Uterus (tissue), 4 donors: ENCODE results near the gene ZBTB47. TPM values are rescaled to one million over a fixed set of nuclear protein-coding genes. Genes with fewer than 3 reads are reported as not detected.

Experiments used
- DNase-seq, 2 donors: peaks; one replicate each; pipeline ENCODE4 v3.0.0-alpha.2; 2019 to 2020
- H3K27ac ChIP-seq, 2 donors: fragments of 200-600 bp; sonication (generic); 1 replicate in 1 of 2; 2 replicates in 1 of 2; pipeline ENCODE4 v1.5.1; 2016 to 2018
- H3K27me3 ChIP-seq, 2 donors: fragments of 200-600 bp; sonication (generic); one replicate each; pipeline ENCODE4 v1.5.1; 2018 to 2019; ENCODE audit warnings: control low read depth in 1 of 2
- H3K36me3 ChIP-seq, 2 donors: fragments of 200-600 bp; sonication (generic); one replicate each; pipeline ENCODE4 v1.5.1; 2019; ENCODE audit warnings: control low read depth in 1 of 2
- H3K4me1 ChIP-seq, 2 donors: fragments of 200-600 bp; sonication (generic); one replicate each; pipeline ENCODE4 v1.5.1; 2018 to 2019; ENCODE audit warnings: control low read depth in 1 of 2
- H3K4me3 ChIP-seq, 2 donors: fragments of 200-600 bp; sonication (generic); 1 replicate in 1 of 2; 2 replicates in 1 of 2; pipeline ENCODE4 v1.5.1; 2018 to 2019; ENCODE audit warnings: mild to moderate bottlenecking in 1 of 2
- H3K9me3 ChIP-seq, 2 donors: fragments of 200-600 bp; sonication (generic); one replicate each; pipeline ENCODE4 v1.5.1; 2019; ENCODE audit warnings: control low read depth in 1 of 2
- POLR2A ChIP-seq, 2 donors: fragments of 450-650 bp; IDR thresholded peaks; one replicate each; pipeline ENCODE4 v1.6.1; 2016; ENCODE audit warnings: antibody characterized with exemption in 2 of 2, mild to moderate bottlenecking in 1 of 2, moderate library complexity in 1 of 2
- intact Hi-C: fragments of 100-400 bp; cut with DNase I; formaldehyde crosslinking; loops from one replicate; pipeline ENCODE4 v1.15.1; 2023; ENCODE audit warnings: low total_unique reads
- total RNA-seq, 4 donors: library from RNA; depleted of rRNA in 3 of 4; stranded (reverse); fragments of >200 nt in 3 of 4; gene quantifications; one replicate each; pipeline versions ENCODE4 v1.1.0 to v1.2.4, GENCODE V29; 2014 to 2023
- TF ChIP-seq, protein P1 (sequence below), 4 experiments: fragments of 200-600 bp in 2 of 4; fragments of 450-650 bp in 2 of 4; sonication (generic) in 2 of 4; IDR thresholded peaks; one replicate each; pipeline ENCODE4 v1.5.1; 2016 to 2019; ENCODE audit warnings: antibody characterized with exemption in 4 of 4, mild to moderate bottlenecking in 2 of 4, moderate library complexity in 1 of 4
- donor health status: DM: yes; HTN: yes; CAD: no.

Gene ZBTB47
- total RNA-seq, 4 donors from 2014 or later: 29.1 to 44.7 (median 32.1) TPM

DNA sequence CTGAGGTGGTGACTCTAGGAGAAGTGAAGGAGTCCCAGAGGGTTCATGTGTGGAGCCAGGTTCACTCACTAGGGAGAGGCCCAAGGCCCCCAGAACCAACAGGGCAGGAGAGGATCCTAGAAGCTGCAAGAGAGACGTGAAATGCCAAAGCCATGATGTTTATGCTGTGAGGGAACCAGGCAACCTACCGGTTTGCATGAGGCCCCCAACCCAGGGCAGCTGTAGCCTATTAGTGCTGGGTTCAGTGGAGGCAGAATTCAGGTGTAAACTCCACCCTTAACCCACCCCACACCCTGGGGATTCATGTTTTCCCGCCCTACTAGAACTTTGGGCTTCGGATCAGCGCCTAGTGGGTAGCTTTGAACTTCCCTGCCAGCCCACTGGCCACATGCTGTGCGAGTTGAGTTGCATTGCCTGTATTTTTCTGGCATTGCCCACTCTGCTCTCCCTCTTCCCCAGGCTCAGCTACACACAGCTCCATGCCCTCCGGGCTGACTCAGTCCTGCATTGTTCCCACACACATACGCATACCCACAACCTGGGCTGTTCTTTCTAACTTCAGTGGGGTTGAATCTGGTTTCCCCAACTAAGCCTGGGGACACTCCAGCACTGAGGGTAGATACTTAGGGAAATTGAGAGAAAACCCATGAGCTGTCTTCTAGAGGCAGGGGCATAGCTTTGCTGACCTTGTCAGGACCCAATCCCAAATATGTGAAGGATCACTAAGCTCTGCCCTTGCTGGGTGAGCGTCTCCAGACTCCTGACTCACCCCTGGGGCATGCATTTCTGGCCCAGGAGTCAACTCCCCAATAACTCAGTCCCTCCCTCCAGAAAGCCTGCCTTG lies 2.0 kb upstream of the ZBTB47 start:
- Histone ChIP-seq H3K4me3 (no peak overlapping the region), H3K4me1 (peaks cover 3 to 21% of the 10 kb centered on the region in 2 donors), H3K36me3 (no peaks in the 10 kb centered on the region), H3K9me3 (no peaks in the 10 kb centered on the region), H3K27me3 (no peaks in the 10 kb centered on the region), H3K27ac (peak overlapping the region; percentile 98 to 99)
- no peak for TF ChIP-seq POLR2A (IDR thresholded peaks at IDR 0.05)
- TF ChIP-seq, protein P1, sequence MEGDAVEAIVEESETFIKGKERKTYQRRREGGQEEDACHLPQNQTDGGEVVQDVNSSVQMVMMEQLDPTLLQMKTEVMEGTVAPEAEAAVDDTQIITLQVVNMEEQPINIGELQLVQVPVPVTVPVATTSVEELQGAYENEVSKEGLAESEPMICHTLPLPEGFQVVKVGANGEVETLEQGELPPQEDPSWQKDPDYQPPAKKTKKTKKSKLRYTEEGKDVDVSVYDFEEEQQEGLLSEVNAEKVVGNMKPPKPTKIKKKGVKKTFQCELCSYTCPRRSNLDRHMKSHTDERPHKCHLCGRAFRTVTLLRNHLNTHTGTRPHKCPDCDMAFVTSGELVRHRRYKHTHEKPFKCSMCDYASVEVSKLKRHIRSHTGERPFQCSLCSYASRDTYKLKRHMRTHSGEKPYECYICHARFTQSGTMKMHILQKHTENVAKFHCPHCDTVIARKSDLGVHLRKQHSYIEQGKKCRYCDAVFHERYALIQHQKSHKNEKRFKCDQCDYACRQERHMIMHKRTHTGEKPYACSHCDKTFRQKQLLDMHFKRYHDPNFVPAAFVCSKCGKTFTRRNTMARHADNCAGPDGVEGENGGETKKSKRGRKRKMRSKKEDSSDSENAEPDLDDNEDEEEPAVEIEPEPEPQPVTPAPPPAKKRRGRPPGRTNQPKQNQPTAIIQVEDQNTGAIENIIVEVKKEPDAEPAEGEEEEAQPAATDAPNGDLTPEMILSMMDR (IDR thresholded peaks at IDR 0.05): no peak
- DNase-seq: no peak
- intact Hi-C loops: loop anchor here (10.0 kb wide), 1 partner anchor 47 kb away; the partner anchor contains the start of gene NKTR

DNA sequence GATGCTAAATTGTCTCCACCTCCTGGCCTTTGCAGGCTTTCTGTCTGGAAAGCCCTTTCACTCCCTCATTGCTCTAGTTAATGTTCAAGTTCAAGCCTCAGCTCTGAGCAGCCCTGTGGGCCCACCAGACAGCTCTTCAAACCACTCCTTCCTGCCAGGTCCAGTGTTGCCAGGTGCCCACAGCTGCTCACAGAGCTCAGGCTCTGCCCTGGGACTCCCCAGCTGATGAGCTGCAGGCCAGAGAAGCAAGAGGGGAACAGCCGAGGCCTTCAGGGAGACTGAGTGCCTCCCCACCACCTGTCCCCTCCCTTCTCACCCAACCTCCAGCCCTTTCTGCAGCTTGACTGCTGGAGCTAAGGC lies 1.3 kb upstream of the ZBTB47 start:
- H3K27ac ChIP-seq: peak overlapping the region; percentile 98 to 99
- DNase-seq: no peak
- TF ChIP-seq POLR2A (IDR thresholded peaks at IDR 0.05): no peak
- TF ChIP-seq, protein P1 (IDR thresholded peaks at IDR 0.05): no peak
- peak overlapping the region; percentile 87 to 88 for H3K4me3 ChIP-seq
- H3K9me3 ChIP-seq: no peaks in the 10 kb centered on the region
- intact Hi-C loops: loop anchor here (10.0 kb wide), 1 partner anchor 47 kb away; the partner anchor contains the start of gene NKTR
- H3K4me1 ChIP-seq: peaks cover 3 to 21% of the 10 kb centered on the region in 2 donors
- H3K36me3 ChIP-seq: no peaks in the 10 kb centered on the region
- H3K27me3 ChIP-seq: no peaks in the 10 kb centered on the region

DNA sequence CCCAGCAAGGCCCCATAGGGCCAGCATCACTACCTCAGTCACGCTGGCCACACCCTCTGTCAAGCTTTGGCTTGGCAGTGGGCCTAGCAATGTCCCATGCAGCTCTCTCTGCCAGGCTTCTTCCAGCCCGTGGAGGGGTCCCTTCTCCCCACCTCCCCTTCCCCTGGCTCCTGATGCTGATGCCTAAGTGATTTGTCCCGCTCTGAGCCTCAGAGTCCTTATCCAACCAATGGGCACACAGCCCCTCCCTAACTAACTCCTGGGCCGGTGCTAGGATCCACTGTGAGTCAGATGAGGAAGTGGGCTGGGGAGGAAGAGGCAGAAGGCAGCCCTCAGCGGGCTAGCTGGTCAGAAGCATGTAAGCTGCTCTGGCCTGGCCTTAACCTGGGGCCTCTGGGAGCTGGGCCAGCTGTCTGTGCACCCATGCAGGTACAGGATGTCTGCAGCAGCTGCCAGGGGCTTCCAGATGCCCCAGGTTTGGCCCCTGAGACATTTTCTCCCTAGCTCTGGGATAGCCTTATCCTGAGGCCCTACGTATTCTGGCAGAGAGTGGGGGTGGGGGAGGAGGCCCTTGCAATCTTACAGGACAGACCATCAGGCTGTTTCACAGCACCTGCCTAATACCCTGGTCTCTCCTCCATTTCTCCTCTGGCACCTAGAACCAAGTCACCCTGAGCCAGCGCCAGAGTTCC lies 740 bp upstream of the ZBTB47 start:
- peak; percentile 63 to 67 for DNase-seq
- Histone ChIP-seq H3K27ac (peak overlapping the region; percentile 98 to 99), H3K4me1 (peaks cover 3 to 21% of the 10 kb centered on the region in 2 donors), H3K4me3 (peak overlapping the region; percentile 87 to 88), H3K27me3 (no peaks in the 10 kb centered on the region), H3K9me3 (no peaks in the 10 kb centered on the region), H3K36me3 (no peaks in the 10 kb centered on the region)
- TF ChIP-seq POLR2A (IDR thresholded peaks at IDR 0.05): peak; percentile 54 to 65
- TF ChIP-seq, protein P1 (IDR thresholded peaks at IDR 0.05): peak in 1 of 4 experiments; percentile 11
- intact Hi-C loops: loop anchor here (10.0 kb wide), 1 partner anchor 48 kb away; the partner anchor contains the start of gene NKTR

DNA sequence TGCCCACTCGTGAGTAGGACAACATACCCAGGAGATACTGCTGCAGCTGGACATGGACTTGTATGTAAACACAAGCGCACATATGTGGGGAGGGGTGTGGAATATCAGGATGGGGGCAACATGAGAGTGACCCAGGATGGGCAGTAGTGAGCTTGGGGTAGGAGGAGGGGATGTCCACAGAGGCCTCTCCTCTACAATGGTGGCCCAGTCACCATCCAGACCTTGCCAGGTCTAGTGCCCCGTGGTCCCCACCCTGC lies 266 bp upstream of the ZBTB47 start:
- intact Hi-C loops: loop anchor here (10.0 kb wide), 1 partner anchor 48 kb away; the partner anchor contains the start of gene NKTR
- TF ChIP-seq, protein P1 (IDR thresholded peaks at IDR 0.05): no peak
- TF ChIP-seq POLR2A (IDR thresholded peaks at IDR 0.05): no peak
- Histone ChIP-seq H3K36me3 (no peaks in the 10 kb centered on the region), H3K27ac (peak overlapping the region; percentile 98 to 99), H3K4me1 (peaks cover 3 to 21% of the 10 kb centered on the region in 2 donors), H3K9me3 (no peaks in the 10 kb centered on the region), H3K4me3 (peak overlapping the region; percentile 87 to 88), H3K27me3 (no peaks in the 10 kb centered on the region)
- no peak for DNase-seq
